OCI-LY3 (cell line): Measurements from ENCODE around the gene BIRC7.

Source experiments
- CTCF ChIP-seq: fragments of 200-600, 300-600 bp; sonication (generic); IDR thresholded peaks from 2 replicates; pipeline ENCODE4 v1.5.1; 2014; ENCODE audit warnings: antibody characterized with exemption, low read length, low read depth
- EZH2phosphoT487 ChIP-seq: fragments of 200-600 bp; shearing (Covaris generic); IDR thresholded peaks from 2 replicates; pipeline ENCODE4 v1.6.1; 2018; ENCODE audit warnings: antibody characterized with exemption, mixed run types, low read depth

GRCh38 chr20:63236116-63236837 is 572 bp downstream of the BIRC7 start:
- TF ChIP-seq CTCF (no peak), EZH2phosphoT487 (no peak)
